Measurements from ENCODE around the gene MET.
"Not testable (repeated sequence)": the region's sequence is repeated elsewhere in the genome, so short reads cannot be mapped to it uniquely, and the experiment has no call there.

The MET gene

DNA sequence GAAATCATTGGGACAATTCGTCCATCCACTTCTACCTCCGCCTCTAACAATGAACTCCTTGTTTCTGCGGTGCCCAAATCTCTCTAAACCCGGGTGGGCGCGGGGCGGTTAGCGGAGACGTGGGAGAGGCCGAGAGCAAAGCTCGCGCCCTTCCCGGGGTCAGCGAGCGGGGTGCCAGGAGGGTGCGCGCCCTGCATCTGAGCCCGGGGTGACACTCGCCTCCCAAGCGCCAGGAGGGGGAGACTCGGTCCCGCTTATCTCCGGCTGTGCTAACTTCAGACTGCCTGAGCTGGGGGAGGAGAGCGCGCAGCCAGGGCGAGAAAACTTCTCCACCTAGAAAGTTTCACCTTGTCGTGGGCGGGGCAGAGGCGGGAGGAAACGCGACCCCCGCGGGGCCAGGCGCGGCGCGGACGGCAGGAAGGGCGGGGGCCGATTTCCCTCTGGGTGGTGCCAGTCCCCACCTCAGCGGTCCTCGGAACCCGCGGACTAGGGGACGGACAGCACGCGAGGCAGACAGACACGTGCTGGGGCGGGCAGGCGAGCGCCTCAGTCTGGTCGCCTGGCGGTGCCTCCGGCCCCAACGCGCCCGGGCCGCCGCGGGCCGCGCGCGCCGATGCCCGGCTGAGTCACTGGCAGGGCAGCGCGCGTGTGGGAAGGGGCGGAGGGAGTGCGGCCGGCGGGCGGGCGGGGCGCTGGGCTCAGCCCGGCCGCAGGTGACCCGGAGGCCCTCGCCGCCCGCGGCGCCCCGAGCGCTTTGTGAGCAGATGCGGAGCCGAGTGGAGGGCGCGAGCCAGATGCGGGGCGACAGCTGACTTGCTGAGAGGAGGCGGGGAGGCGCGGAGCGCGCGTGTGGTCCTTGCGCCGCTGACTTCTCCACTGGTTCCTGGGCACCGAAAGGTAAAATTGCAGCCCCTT is at the start of gene MET:
MET (plus strand) TSS at position 516 of the 915 bp plus-strand sequence. CDS start 26,889 bp downstream, outside the sequence.
- DNase-seq, result no peak

DNA sequence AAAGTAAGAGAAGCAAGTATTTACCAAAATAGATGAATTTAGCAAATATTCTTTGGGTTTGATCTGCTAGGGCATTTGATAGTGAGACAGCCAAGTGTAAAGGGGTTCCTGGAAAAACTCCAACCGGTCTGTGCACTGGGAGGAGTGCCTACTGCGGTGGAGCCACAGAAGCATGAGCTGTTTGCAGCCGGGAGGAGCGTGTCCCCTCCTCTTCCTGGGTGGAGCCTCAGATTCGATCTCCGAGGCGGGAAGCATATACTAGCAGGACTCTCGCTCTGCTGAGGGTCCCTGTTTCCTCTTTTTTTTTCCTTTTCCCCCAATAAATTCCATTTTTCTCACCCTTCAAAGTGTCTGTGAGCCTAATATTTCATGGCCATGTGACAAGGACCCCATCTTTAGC is 45.1 kb upstream of the MET start:
- peak; percentile 65 for DNase-seq

DNA sequence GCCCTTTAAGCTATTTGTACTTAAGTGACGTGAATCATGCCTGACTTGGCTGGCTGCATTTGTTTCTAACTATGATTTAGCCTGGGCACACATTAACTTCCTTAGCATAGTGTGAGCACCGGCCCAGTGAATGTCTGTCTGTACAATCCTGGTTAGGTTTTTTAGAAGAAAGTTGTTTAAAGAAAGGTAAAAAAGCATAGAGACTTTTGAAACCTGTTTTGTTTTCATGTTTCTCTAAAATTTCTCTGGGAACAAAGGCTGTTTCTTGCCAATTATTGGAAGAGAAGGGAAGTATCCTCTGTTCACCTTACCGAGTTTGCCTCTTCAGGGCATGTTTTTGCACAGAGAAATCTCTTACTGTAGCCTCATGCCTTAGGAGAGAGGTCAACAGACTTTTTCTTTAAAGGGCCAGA is 42.9 kb upstream of the MET start:
- DNase-seq, result no peak

DNA sequence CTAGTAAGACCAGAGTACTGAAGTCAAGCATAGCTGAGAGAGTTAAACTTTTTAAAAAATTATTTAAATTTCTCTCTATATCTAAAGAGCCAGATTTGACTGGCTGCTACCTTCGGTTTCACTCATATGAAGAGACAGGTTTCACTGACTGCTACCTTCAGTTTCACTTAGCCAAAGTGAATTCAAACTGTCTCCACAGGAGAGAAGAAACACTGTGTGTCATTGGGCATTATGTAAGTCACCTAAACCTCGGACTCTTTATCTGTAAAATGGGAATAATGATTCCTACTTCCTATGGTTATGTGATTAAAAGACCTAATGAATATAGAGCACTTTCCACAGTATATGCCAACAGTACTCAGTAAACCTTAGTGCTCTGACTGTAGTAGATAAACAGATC is 41.6 kb upstream of the MET start:
- no peak for DNase-seq

DNA sequence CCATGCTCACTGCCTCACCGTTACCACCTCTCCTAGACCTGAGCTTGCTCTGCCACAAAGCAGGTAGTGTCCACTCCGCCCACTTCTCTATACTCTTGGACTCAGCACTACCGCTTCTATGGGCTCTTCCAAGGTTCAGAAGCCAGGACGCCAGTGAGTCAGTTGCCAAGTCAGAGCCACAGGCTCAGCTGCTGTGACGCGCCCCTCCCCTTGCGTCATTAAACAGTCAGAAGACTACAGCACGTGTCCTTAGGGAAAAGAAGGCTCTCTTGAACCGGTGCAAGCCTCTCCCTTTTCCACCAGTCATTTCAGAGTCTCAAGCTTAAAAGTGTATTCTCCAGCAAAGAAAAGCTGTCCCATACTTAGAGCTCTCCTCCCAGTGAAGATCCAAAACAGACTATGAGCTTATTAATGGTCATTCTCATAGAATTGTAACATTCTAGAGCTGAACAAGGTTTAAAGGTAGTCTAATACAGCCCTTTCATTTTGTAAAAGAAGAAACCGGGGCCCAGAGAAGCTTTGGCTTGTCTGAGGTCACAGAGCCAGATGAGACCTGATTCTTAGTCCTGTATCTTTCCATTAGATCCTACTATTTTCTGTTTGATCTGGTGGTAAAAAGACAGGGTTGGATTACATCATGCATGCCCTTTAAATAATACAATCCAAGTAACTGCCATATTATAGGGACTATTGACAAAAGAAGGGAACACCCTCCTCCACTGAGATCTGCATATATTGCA is 40.9 kb upstream of the MET start:
- peak; percentile 78 for DNase-seq

DNA sequence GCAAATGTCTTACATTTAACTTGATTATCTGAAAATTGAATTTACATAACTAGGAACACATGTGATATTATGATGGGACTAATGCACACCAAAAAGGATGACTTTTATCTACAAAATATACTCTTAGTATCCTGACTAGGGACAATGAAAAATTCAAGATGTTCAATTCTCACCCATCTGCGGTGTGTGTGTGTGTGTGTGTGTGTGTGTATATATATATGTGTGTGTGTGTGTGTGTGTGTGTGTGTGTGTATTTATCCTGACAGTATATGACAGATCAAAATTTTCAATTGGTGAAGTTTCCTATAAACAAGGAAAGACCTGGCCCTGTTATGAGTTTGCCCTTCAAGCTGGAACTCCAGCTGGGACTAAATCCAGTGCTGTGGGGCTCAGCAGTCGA is 40.3 kb upstream of the MET start:
- DNase-seq, result no peak

DNA sequence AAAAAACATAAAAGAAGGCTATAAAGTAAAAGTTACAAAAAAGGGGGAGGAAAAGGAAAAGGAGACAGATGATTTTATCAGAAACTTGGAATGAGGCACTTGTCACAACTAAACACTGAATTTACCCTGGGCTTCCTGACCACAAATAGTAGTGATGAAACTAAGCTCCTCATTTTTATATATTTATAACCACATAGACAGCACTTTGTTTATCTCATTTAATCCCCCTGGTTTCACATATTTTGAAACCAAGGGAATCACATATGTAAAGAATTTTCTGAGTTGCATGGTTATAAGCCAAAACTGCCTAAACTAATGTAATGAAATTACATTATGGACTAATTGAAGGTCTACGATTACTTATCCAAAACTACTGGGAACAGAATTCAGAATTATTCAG is 39.6 kb upstream of the MET start:
- peak; percentile 30 for DNase-seq

DNA sequence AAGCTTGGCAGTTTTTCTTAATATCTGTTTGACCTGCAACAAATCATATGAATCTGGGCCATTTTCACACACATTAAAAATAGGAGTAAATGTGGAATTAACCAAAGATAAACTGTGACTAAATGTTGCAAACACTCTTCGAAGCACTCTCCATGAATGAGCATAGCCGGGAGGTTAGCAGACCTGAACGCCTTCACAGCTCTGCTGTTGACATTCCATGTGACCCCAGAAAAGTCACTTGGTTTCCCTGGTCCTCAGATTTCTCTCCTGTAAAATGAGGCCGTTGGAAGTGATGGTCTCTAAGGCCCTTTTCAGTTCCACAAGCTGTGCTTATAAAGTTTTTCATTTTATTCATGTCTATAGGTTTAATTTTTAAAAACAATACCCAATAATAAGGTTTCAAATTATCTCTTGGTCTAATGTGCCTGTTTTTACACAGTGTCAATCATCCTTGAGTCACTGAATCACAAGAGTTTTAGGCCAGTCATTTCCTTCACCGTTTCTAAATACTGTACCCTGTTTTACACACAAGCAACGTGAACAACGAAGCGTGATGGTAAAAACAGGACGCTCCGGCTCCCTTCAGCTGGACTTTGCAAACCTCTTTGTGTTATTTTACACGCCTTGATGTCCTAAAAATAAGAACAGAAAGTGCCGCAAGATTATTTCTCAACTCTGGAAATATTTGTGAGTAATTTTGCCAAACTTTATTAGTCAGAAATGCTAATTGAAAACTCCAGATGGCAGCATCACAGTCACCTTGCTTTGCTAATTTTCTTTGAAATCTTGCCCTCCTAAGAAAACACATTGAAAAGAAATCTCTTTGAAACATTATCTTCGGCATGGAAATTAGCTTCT is 38.6 kb upstream of the MET start:
- DNase-seq, result peak; percentile 44

DNA sequence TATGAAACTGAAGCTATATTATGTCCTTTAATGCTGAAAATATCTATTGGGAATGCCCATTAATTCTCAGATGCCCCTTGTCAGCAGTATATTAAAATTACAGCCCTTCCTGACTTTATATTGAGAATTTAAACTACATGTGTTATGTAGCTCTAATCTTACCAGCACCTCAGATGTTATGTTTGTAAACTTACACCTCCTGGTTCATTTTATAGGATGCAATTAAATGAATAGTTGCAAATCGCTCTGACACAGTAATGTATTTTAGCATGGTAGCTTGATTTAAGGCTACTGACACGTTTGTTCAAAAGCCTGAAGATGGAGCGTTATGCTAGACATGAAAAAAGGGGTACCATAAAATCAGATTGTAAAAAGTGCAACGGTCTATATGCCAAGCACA is 35.0 kb upstream of the MET start:
- no peak for DNase-seq

DNA sequence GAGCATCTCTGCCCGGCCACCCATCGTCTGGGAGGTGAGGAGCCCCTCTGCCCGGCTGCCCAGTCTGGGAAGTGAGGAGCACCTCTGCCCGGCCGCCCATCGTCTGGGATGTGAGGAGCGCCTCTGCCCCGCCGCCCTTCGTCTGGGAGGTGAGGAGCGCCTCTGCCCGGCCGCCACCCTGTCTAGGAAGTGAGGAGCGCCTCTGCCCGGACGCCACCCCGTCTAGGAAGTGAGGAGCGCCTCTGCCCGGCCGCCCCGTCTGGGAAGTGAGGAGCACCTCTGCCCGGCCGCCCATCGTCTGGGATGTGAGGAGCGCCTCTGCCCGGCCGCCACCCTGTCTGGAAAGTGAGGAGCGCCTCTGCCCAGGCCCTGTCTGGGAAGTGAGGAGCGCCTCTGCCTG is 33.4 kb upstream of the MET start:
- DNase-seq, result not testable (repeated sequence)

DNA sequence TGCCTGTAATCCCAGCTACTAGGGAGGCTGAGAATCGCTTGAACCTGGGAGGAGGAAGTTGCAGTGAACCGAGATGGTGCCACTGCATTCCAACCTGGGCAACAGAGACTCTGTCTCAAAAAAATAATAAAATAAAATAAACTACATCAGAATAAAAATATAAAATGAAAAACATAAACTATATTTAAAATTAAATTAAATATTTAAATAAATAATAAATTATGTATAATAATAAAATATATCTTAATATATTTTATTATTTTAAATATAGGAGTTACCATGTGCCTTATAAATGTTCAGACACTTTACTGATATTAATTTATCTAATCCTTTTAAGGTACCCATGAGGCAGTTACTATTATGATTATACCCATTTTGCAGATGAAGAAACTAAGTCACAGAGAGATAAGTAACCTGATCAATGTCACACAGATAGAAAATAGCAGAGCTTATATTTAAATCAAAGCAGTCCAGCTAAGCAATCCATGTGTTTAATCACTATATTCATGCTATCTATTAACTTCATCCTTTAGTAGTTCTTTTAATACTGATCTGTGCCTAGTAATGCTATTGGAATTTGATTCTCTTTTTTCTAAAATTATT is 30.3 kb upstream of the MET start:
- DNase-seq, result no peak

DNA sequence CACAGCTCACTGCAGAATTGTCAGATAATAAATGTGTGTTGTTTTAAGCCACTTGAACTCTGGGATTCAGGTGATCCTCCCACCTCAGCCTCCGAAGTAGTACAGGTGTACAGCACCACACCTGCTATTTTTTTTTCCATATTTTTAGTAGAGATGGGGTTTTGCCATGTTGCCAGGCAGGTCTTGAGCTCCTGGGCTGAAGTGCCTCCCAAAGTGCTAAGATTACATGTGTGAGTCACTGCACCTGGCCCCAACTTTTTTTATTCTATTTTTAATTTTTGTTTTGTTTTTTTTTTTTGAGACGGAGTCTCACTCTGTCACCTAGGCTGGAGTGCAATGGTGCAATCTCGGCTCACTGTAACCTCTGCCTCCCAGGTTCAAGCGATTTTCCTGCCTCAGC is 28.8 kb upstream of the MET start:
- not testable (repeated sequence) for DNase-seq

DNA sequence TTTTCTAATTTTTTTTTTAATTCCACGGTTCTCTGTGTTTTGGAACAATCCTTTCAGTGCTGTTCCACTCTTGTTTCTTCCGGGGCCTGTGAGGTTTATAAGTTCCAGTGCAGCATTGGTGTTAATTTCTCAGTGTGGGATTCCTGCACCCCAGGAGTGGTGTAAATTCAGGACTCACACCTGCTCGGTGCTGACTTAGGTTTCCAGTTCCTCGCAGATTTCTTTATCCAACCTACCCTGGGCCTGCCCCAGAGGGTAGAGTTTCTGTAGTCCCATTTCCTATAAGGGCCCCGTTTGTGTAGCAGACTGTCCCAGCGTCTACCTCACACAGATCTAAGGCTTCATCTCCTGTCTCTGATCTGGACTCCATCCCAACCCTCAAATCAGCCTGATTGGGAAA is 27.4 kb upstream of the MET start:
- DNase-seq, result no peak

DNA sequence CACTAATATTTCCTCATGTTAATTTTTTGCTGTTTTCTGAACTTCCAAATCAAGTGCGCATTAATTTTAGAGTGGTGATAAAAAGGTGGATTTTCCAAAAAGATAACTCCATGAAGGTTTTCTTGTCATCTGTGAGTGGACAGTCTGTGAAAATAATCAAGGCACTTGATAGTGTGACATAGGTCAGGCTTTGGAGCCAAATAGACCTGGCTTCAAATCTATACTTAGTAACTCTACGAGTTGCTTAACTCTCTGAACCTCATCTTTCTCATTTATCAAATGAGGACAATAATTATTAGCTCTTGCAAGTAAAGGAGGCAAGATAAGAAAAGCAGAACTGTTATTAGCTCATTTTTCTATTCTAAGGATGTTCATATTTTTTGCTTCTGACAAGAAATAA is 24.7 kb upstream of the MET start:
- no peak for DNase-seq

DNA sequence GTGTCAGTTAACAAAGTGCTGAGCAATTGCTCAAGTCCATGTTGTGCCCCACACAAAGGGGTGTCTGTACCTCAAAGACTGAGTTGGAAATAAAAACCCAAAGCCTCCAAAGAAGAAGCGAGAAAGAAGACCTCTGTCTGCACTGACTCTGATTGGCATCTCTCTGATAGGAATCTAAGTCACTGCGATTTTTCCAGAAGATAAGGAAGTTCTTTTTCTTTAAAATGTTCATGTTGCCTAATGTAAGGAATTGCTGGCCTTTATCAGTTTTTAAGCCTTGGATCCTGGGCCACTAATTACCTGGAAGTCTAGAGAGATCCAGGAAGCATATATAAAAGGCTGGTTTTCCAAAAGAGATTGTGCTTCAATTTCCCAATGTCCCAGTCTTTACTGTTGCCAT is 24.1 kb upstream of the MET start:
- no peak for DNase-seq

DNA sequence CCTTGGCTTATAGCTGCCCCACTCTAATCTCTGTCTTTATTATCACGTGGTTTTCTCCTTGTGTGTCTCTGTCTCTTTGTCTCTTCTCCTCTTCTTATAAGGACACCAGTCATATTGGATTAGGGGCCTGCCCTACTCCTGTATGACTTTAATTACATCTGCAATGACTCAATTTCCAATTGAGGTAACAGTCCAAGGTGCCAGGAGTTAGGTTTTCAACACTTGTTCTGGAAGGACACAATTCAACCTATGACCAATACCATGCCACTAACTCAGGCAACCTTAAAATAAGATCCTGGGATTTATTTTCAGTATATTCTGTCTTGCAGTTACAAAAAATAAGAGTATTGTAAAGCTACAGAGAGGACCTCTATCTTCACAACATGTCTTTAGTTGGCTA is 21.6 kb upstream of the MET start:
- no peak for DNase-seq

DNA sequence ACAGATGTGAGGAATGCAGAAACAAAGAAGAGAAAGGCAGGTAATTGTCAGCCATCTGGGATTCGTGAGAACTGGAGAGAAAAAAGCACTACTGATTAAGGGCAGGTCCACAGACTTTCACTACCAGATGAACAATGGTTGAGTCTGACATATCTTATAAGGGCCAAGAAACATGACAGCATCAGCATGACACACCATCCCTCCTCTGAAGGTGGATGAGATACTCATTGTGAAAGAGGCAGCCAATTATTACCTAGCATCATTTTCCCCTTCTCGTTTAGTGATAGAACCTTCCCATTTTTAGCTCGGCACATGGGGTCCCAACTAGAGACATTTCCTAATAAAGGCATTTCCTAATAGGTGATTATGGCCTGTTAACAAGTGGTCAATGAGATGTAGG is 19.2 kb upstream of the MET start:
- DNase-seq, result no peak

DNA sequence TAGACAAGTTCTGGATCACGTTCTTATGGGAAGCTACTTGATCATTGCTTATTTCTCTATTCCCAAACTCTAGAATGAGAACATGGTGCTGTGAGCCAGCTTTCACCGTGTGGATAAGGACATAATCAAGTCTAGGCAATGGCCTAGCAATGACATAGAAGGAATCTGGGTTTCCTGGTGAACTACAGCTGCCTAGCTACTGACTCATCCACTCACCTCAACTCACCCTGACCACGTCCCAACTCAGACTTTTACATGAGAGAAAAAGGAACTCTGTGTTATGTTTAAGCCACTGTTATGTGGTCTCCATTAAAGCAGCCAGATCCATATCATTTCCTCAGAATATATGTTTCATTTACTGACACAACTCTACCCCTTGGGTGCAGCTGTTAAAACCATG is 18.8 kb upstream of the MET start:
- no peak for DNase-seq

DNA sequence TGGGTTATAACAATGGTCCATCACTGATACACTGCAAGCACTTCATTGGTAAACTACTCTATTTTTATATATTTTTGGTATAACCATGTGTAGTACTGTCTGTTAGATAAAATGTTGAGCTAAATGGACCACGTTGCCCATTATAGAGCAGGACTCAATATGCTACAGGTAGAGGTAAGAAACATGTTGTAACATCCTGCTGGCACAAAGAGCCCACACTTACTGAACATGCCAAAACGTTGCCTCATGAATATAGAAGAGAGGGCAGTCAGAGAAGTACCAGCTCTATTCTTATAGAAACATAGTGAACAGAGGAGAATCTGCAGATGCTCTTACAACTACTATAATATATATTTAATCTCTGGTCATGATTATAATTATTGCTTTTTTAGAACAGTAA is 18.4 kb upstream of the MET start:
- DNase-seq, result no peak

DNA sequence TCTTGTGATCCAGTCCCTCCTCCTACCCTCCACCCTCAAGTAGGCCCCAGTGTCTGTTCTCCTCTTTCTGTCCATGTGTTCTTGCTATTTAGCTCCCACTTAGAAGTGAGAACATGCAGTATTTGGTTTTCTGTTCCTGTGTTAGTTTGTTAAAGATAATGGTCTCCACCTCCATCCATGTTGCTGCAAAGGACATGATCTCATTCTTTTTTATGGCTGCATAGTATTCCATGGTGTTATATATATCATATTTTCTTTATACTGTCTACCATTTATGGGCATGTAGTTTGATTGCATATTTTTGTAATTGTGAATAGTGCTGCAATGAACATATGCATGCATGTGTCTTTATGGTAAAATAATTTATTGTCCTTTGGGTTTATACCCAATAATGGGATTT is 12.7 kb upstream of the MET start:
- not testable (repeated sequence) for DNase-seq

DNA sequence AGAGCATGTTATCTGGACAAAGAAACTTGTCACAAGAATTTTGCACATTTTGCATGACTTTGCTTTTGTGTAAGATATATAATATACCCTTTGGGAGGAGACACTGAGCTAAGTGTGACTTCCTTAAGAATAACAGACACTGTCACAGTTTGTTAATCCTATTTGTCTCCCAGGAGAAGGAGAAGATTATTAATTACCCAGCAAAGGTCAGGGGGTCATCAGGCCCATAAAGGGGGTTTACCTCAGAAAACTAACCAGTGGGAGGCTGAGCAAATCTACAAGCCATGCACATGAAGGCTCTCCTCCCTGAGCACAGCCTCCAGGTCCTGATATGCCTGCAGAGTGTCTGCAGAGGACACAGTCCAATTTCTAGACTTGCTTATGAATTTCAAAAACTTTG is 10.1 kb upstream of the MET start:
- DNase-seq, result no peak

DNA sequence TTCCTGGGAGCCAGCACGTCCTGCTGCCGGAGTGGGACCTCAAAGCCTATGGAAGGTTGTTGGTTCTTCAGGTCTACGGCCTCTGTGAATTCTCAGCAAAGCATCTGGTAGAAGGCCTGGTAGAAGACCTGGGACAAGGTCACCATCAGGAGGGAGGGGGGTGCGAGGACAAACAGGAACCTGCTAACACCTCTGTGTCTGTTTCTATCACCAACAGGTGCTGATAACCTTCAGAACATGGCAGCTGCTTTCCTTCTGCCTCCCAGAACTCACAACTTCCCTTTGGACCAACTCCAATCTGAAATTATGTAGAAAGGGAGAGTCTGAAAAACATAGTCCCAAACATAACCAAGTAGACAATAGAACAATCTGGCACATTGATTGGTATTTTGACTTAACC is 8.3 kb upstream of the MET start:
- DNase-seq, result no peak

All from MV-4-11 (cell line).